Kidney (tissue), 14 donors: ENCODE data around the gene CD79B. TPM values are rescaled to one million over a fixed set of nuclear protein-coding genes. Genes with fewer than 3 reads are reported as not detected.

Experiments used
- DNase-seq, 5 donors: peaks; one replicate each; pipeline ENCODE4 v3.0.0-alpha.2; 2013 to 2020
- FAIRE-seq: peaks from 2 replicates; lab custom pipeline; 2012; peaks lifted over from hg19 to GRCh38; lab: Jason Lieb, UNC
- H3K27ac ChIP-seq, 2 donors: one replicate each; pipeline ENCODE4 v1.7.0; 2013; ENCODE audit warnings: low read depth in 2 of 2, low read length in 2 of 2, inconsistent platforms in 1 of 2
- H3K27me3 ChIP-seq: one replicate; pipeline ENCODE4 v1.7.1; 2013; ENCODE audit warnings: low read length, inconsistent platforms; ENCODE audit not compliant: control insufficient read depth, insufficient read depth
- H3K36me3 ChIP-seq, 3 donors: one replicate each; pipeline versions ENCODE4 v1.7.0 to v1.7.1; 2013; ENCODE audit warnings: low read length in 3 of 3, control low read depth in 1 of 3, inconsistent platforms in 1 of 3; ENCODE audit not compliant: insufficient read depth in 3 of 3, control insufficient read depth in 2 of 3
- H3K4me1 ChIP-seq, 3 donors: one replicate each; pipeline versions ENCODE4 v1.7.0 to v1.7.1; 2013; ENCODE audit warnings: low read length in 3 of 3, inconsistent platforms in 1 of 3, low read depth in 1 of 3; ENCODE audit not compliant: control insufficient read depth in 2 of 3, insufficient read depth in 2 of 3
- H3K4me3 ChIP-seq, 3 donors: one replicate each; pipeline versions ENCODE4 v1.7.0 to v1.8.1; 2013; ENCODE audit warnings: low read length in 3 of 3, control low read depth in 1 of 3, inconsistent platforms in 1 of 3
- H3K9ac ChIP-seq, 3 donors: one replicate each; pipeline versions ENCODE4 v1.7.0 to v1.7.1; 2013; ENCODE audit warnings: low read length in 3 of 3, control low read depth in 1 of 3, inconsistent platforms in 1 of 3
- H3K9me3 ChIP-seq, 3 donors: one replicate each; pipeline versions ENCODE4 v1.7.0 to v1.7.1; 2013; ENCODE audit warnings: low read length in 3 of 3, control low read depth in 1 of 3, inconsistent platforms in 1 of 3; ENCODE audit not compliant: control insufficient read depth in 2 of 3, insufficient read depth in 1 of 3
- CTCF ChIP-seq: IDR thresholded peaks from 3 replicates; pipeline ENCODE4 v1.5.1; 2012; ENCODE audit warnings: mild to moderate bottlenecking, moderate library complexity, borderline replicate concordance; ENCODE audit not compliant: insufficient read depth; ENCODE audit errors: extremely low read depth
- intact Hi-C: fragments of 100-400 bp; cut with DNase I; formaldehyde crosslinking; loops from one replicate; pipeline ENCODE4 v1.11.1; 2022
- polyA plus RNA-seq: library from polyadenylated mRNA; stranded (reverse); fragments of 350-450 nt; fragmentation: Illumina TruSeq; extraction: RNeasy Lipid Tissue Mini Kit (QIAGEN cat#74804); gene quantifications from one replicate; pipeline ENCODE4 v1.2.3, GENCODE V29; 2014; ENCODE audit warnings: low read depth, low replicate concordance; ENCODE audit not compliant: insufficient read depth
- total RNA-seq: library from RNA; stranded (reverse); fragmentation: NEBNext Ultra II Directional; extraction: Animal tissue kit (Norgen Biotek cat#: 25700); gene quantifications from one replicate; pipeline ENCODE4 v1.2.1, GENCODE V29; 2021
- donor health status: control.
- donor health status: control.
- donor health status: control.
- donor health status: control.
- donor health status: control.
- donor health status: DM: yes; HTN: yes; CAD: no.
- donor health status: Normal renal cell carcinoma (clear cell type).

The CD79B gene
- total and polyA plus RNA-seq, 2 donors from 2014 or later = 5.2 to 11.4 TPM

GRCh38 chr17:63956296-63956920 is 24.3 kb upstream of the CD79B start:
- no peaks in the 10 kb centered on the region for H3K27me3 ChIP-seq
- FAIRE-seq (no peak), DNase-seq (no peak)
- intact Hi-C loops = no loop called here
- no peak for TF ChIP-seq CTCF
- no peak overlapping the region for H3K27ac ChIP-seq
- no peaks in the 10 kb centered on the region for H3K36me3 ChIP-seq
- H3K4me3 ChIP-seq = no peak overlapping the region
- H3K9me3 ChIP-seq = no peaks in the 10 kb centered on the region
- H3K9ac ChIP-seq = no peak overlapping the region
- H3K4me1 ChIP-seq = peaks cover 0 to 3% (median 0%) of the 10 kb centered on the region in 3 donors

GRCh38 chr17:63955791-63956190 is 23.7 kb upstream of the CD79B start:
- FAIRE-seq (no peak), DNase-seq (no peak)
- no peaks in the 10 kb centered on the region for H3K4me1 ChIP-seq
- H3K27me3 ChIP-seq = no peaks in the 10 kb centered on the region
- H3K9me3 ChIP-seq = no peaks in the 10 kb centered on the region
- TF ChIP-seq CTCF = no peak
- H3K4me3 ChIP-seq = no peak overlapping the region
- no peak overlapping the region for H3K9ac ChIP-seq
- intact Hi-C loops = no loop called here
- H3K27ac ChIP-seq = no peak overlapping the region
- no peaks in the 10 kb centered on the region for H3K36me3 ChIP-seq

GRCh38 chr17:63955232-63955631 is 23.1 kb upstream of the CD79B start:
- no peaks in the 10 kb centered on the region for H3K4me1 ChIP-seq
- H3K9ac ChIP-seq = no peak overlapping the region
- DNase-seq = no peak
- no peaks in the 10 kb centered on the region for H3K9me3 ChIP-seq
- FAIRE-seq = no peak
- H3K27me3 ChIP-seq = no peaks in the 10 kb centered on the region
- H3K4me3 ChIP-seq = no peak overlapping the region
- no peak for TF ChIP-seq CTCF
- no peaks in the 10 kb centered on the region for H3K36me3 ChIP-seq
- no peak overlapping the region for H3K27ac ChIP-seq
- intact Hi-C loops = no loop called here
